ENCODE data around the gene TJP1. TPM values are rescaled to one million over a fixed set of nuclear protein-coding genes. Genes with fewer than 3 reads are reported as not detected.

Gene TJP1
- total RNA-seq, 1 donor from 2014 or later = 0.44 TPM

DNA sequence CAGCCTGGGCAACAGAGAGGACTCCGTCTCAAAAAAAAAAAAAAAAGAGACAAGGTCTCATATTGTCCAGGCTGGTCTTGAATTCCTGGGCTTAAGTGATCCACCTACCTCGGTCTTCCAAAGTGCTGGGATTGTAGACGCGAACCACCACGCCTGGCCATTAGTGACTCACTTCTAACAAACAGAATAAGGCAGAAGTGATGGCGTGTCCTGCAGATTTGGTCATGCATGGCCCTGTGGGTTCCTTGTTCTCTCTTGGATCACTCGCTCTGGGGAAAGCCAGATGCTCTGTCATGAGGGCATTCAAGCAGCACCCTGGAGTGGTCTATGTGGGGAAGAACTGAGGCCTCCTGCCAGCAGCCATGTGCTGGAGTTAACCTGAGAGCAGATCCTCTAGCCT lies 27.4 kb upstream of the TJP1 start:
- Mint-ChIP-seq H3K27ac (no peak overlapping the region), H3K27me3 (no peaks in the 10 kb centered on the region), H3K4me3 (no peak overlapping the region), H3K9me3 (peaks cover 5% of the 10 kb centered on the region), H3K36me3 (ENCODE audit: low read depth) (no peaks in the 10 kb centered on the region), H3K4me1 (no peaks in the 10 kb centered on the region)
- TF ChIP-seq, protein P1, sequence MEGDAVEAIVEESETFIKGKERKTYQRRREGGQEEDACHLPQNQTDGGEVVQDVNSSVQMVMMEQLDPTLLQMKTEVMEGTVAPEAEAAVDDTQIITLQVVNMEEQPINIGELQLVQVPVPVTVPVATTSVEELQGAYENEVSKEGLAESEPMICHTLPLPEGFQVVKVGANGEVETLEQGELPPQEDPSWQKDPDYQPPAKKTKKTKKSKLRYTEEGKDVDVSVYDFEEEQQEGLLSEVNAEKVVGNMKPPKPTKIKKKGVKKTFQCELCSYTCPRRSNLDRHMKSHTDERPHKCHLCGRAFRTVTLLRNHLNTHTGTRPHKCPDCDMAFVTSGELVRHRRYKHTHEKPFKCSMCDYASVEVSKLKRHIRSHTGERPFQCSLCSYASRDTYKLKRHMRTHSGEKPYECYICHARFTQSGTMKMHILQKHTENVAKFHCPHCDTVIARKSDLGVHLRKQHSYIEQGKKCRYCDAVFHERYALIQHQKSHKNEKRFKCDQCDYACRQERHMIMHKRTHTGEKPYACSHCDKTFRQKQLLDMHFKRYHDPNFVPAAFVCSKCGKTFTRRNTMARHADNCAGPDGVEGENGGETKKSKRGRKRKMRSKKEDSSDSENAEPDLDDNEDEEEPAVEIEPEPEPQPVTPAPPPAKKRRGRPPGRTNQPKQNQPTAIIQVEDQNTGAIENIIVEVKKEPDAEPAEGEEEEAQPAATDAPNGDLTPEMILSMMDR (IDR thresholded peaks at IDR 0.05) = no peak
- POLR2A ChIA-PET = no interaction called here
- ATAC-seq (ENCODE audit: low read depth) (no peak), DNase-seq (no peak)
- CTCF ChIA-PET = no interaction called here
- intact Hi-C loops (cut with micrococcal nuclease) = no loop called here

DNA sequence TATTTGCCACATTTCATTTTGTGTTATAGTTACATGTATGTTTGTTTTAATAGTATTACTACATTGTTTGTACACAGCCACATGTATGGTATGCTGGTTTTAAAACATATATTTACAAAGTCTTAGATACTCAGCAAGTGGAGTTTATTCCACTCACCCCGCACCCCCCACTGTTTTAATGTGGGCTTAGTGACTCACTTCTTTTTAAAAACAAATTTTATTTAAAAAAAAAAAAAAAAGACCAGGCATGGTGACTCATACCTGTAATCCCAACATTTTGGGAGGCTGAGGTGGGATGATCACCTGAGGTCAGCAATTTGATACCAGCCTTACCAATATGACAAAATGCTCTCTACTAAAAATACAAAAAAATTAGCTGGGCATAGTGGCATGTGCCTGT lies 26.9 kb upstream of the TJP1 start:
- intact Hi-C loops (cut with micrococcal nuclease) = no loop called here
- H3K9me3 Mint-ChIP-seq = peaks cover 5% of the 10 kb centered on the region
- no peaks in the 10 kb centered on the region for H3K4me1 Mint-ChIP-seq
- ATAC-seq (ENCODE audit: low read depth) (no peak), DNase-seq (no peak)
- H3K36me3 Mint-ChIP-seq (ENCODE audit: low read depth) = no peaks in the 10 kb centered on the region
- ChIA-PET POLR2A (no interaction called here), CTCF (no interaction called here)
- H3K4me3 Mint-ChIP-seq = no peak overlapping the region
- TF ChIP-seq, protein P1 (IDR thresholded peaks at IDR 0.05) = no peak
- no peak overlapping the region for H3K27ac Mint-ChIP-seq
- no peaks in the 10 kb centered on the region for H3K27me3 Mint-ChIP-seq

DNA sequence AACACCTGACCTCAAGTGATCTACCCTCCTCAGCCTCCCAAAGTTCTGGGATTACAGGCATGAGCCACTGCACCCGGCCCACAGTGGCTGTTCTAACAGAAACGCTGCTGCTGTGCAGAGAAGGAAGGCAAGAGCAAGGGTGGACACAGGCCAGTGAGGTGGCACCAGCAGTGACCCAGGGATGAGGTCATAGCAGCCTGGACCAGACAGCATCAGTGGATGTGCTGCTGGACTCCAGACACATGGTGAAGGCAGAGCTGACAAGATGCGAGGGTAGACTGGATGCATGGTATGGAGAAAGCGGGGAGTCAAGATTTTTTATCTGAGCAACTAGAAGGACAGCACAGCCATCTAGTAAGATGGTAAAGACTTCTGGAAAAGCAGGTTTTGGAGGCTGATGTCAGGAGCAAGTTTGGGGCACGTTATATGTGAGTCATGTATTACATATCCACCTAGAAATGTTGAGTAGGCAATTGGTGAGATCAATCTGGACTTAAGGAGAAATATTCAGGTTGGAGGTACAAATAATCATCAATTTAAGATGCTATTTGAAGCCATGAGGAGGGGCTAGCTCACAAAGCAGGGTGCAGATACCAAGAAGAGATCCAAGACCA lies 22.1 kb upstream of the TJP1 start:
- Mint-ChIP-seq H3K9me3 (peaks cover 7% of the 10 kb centered on the region), H3K27ac (no peak overlapping the region), H3K27me3 (peaks cover 11% of the 10 kb centered on the region), H3K4me1 (no peaks in the 10 kb centered on the region), H3K36me3 (ENCODE audit: low read depth) (no peaks in the 10 kb centered on the region), H3K4me3 (no peak overlapping the region)
- ATAC-seq (ENCODE audit: low read depth) = no peak
- POLR2A ChIA-PET = no interaction called here
- DNase-seq = no peak
- CTCF ChIA-PET = no interaction called here
- TF ChIP-seq, protein P1 (IDR thresholded peaks at IDR 0.05) = no peak
- intact Hi-C loops (cut with micrococcal nuclease) = no loop called here

DNA sequence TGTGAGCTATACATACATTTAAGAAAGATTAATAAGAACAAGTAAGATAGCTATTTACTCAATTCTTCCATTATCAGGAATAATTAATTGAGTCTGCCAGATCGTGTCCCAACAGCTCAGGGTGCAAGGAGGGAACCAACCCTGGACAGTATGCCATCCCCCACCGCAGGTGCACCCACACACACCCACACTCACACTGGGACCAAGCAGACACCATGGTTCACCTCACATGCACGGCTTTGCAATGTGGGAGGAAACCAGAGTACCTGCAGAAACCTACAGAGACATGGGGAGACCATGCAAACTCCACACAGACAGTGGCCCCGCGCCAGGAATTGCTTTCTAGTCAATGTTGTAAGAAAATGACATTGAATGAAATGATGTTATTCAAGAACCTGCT lies 20.0 kb upstream of the TJP1 start:
- H3K4me1 Mint-ChIP-seq = no peaks in the 10 kb centered on the region
- H3K4me3 Mint-ChIP-seq = no peak overlapping the region
- H3K36me3 Mint-ChIP-seq (ENCODE audit: low read depth) = no peaks in the 10 kb centered on the region
- DNase-seq = no peak
- CTCF ChIA-PET = no interaction called here
- no peak for ATAC-seq (ENCODE audit: low read depth)
- H3K27me3 Mint-ChIP-seq = peaks cover 11% of the 10 kb centered on the region
- H3K27ac Mint-ChIP-seq = no peak overlapping the region
- peaks cover 6% of the 10 kb centered on the region for H3K9me3 Mint-ChIP-seq
- intact Hi-C loops (cut with micrococcal nuclease) = no loop called here
- TF ChIP-seq, protein P1 (IDR thresholded peaks at IDR 0.05) = no peak
- POLR2A ChIA-PET = no interaction called here

DNA sequence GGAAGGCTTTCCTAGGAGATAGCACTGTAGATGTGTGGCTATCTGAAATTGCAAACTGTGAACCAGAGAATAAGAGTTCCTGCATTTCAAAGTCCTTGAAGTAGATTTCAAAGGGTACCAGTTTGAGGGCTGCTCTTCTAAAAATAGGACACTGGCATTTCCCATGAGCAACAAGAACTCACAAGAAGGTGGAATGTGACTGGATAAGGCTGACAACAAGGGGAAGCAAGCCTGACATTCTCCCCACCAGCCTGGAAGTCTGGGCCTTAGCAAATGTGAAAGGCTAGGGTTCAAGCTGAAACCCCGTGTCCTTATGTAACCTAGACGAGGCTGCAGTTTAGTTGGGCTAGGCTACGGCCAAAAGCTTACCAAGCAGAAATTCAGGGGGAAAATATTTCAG lies 18.7 kb upstream of the TJP1 start:
- DNase-seq (no peak), ATAC-seq (ENCODE audit: low read depth) (no peak)
- no peaks in the 10 kb centered on the region for H3K36me3 Mint-ChIP-seq (ENCODE audit: low read depth)
- CTCF ChIA-PET = no interaction called here
- POLR2A ChIA-PET = no interaction called here
- H3K4me3 Mint-ChIP-seq = no peak overlapping the region
- peaks cover 5% of the 10 kb centered on the region for H3K9me3 Mint-ChIP-seq
- no peaks in the 10 kb centered on the region for H3K4me1 Mint-ChIP-seq
- H3K27ac Mint-ChIP-seq = no peak overlapping the region
- peaks cover 15% of the 10 kb centered on the region for H3K27me3 Mint-ChIP-seq
- intact Hi-C loops (cut with micrococcal nuclease) = no loop called here
- TF ChIP-seq, protein P1 (IDR thresholded peaks at IDR 0.05) = no peak

Measured in activated B cell treated with CpG ODN at 0.5 μM for 24 hours (primary cell).